Measurements from ENCODE around the gene MAP7D1.
A peak's percentile ranks its signal among the peaks of the same experiment; 100 is the strongest.
"Not testable (repeated sequence)": the region's sequence is repeated elsewhere in the genome, so short reads cannot be mapped to it uniquely, and the experiment has no call there.

The MAP7D1 gene

GRCh38 chr1:36172017-36172747, 16.2 kb downstream of the MAP7D1 start:
- DNase-seq: no peak

- DNase-seq: no peak
These were observed 17.0 kb downstream of the MAP7D1 start for GRCh38 chr1:36172983-36173382.

GRCh38 chr1:36174713-36175112, 18.8 kb downstream of the MAP7D1 start:
- no peak for DNase-seq

- no peak for DNase-seq
These were observed 19.5 kb downstream of the MAP7D1 start for GRCh38 chr1:36175137-36176095.

- DNase-seq: no peak
These were observed 20.4 kb downstream of the MAP7D1 start for GRCh38 chr1:36176106-36176949.

- DNase-seq: no peak
These were observed 21.9 kb downstream of the MAP7D1 start for GRCh38 chr1:36177589-36178431.

- no peak for DNase-seq
These were observed 22.7 kb downstream of the MAP7D1 start for GRCh38 chr1:36178471-36179219.

- DNase-seq: no peak
These were observed 23.2 kb downstream of the MAP7D1 start for GRCh38 chr1:36179220-36179600.

GRCh38 chr1:36182734-36183133, 26.8 kb downstream of the MAP7D1 start:
- peak; percentile 45 for DNase-seq

- DNase-seq: no peak
These were observed 27.4 kb downstream of the MAP7D1 start for GRCh38 chr1:36183309-36183856.

- DNase-seq: peak; percentile 74
These were observed 32.0 kb downstream of the MAP7D1 start for GRCh38 chr1:36187800-36188593.

GRCh38 chr1:36196805-36197204, 40.8 kb downstream of the MAP7D1 start:
- not testable (repeated sequence) for DNase-seq

GRCh38 chr1:36198641-36199040, 42.7 kb downstream of the MAP7D1 start:
- no peak for DNase-seq

GRCh38 chr1:36199934-36200741, 44.2 kb downstream of the MAP7D1 start:
- peak; percentile 50 for DNase-seq

- DNase-seq: no peak
These were observed 47.1 kb downstream of the MAP7D1 start for GRCh38 chr1:36203027-36203553.

- no peak for DNase-seq
These were observed 47.8 kb downstream of the MAP7D1 start for GRCh38 chr1:36203554-36204346.

- DNase-seq: no peak
These were observed 48.5 kb downstream of the MAP7D1 start for GRCh38 chr1:36204347-36204909.
